ENCODE measurements around the gene NXPH4. TPM values are rescaled to one million over a fixed set of nuclear protein-coding genes. Genes with fewer than 3 reads are reported as not detected.

NXPH4 gene
- 12.5 and 13.9 TPM in 2 replicates for total RNA-seq

GRCh38 chr12:57216014-57216911 is at the start of gene NXPH4:
Gene NXPH4 (plus strand): TSS chr12:57216794. CDS start chr12:57216970, 176 bp downstream.

GRCh38 chr12:57229634-57230380 is 13.2 kb downstream of the NXPH4 start, which contains the start of gene SHMT2:
Gene SHMT2 (plus strand): TSS chr12:57229711. CDS start chr12:57229779, 68 bp downstream.

GRCh38 chr12:57250956-57251355 is 34.4 kb downstream of the NXPH4 start, which contains the start of gene STAC3:
Gene STAC3 (minus strand): TSS chr12:57251187. CDS start chr12:57249636, 1,551 bp downstream.

Other genes starting within 250 kb of the NXPH4 start
- gene ZBTB39, start 210.2 kb upstream of the NXPH4 start, total RNA-seq = 5.0 and 6.8 TPM in 2 replicates
- gene TAC3, start 200.3 kb upstream of the NXPH4 start, total RNA-seq = not detected in 2 replicates
- not detected in 2 replicates for gene MYO1A, start 166.7 kb upstream of the NXPH4 start, total RNA-seq
- gene NEMP1, start 138.0 kb upstream of the NXPH4 start, total RNA-seq = 3.9 and 10.0 TPM in 2 replicates
- gene NAB2, start 127.7 kb upstream of the NXPH4 start, total RNA-seq = 23.5 and 60.4 TPM in 2 replicates
- gene STAT6, start 105.4 kb upstream of the NXPH4 start, total RNA-seq = 36.8 and 54.3 TPM in 2 replicates
- 617 and 769 TPM in 2 replicates for gene LRP1, start 88.3 kb upstream of the NXPH4 start, total RNA-seq
- gene LRP1-AS, start 69.2 kb upstream of the NXPH4 start, total RNA-seq = not detected in 2 replicates
- 287 and 328 TPM in 2 replicates for gene SHMT2, start 12.9 kb downstream of the NXPH4 start, total RNA-seq
- gene STAC3, start 34.4 kb downstream of the NXPH4 start, total RNA-seq = not detected in 2 replicates
- 14.0 and 23.2 TPM in 2 replicates for gene R3HDM2, start 214.2 kb downstream of the NXPH4 start, total RNA-seq
- not detected in 2 replicates for gene INHBC, start 218.0 kb downstream of the NXPH4 start, total RNA-seq
- 2.3 and 7.4 TPM in 2 replicates for gene INHBE, start 238.5 kb downstream of the NXPH4 start, total RNA-seq
- 0.30 and 0.74 TPM in 2 replicates for gene GLI1, start 243.0 kb downstream of the NXPH4 start, total RNA-seq